ENCODE measurements around the gene CDH13. TPM values are rescaled to one million over a fixed set of nuclear protein-coding genes. Genes with fewer than 3 reads are reported as not detected.

Gene CDH13
- total and polyA plus RNA-seq, 2 donors (not counting 3 experiments of a cell fraction or from before 2014, with no cell fraction given): 96.6 to 124 TPM

- no peaks in the 10 kb centered on the region for H3K36me3 ChIP-seq (ENCODE audit: control insufficient read depth in 2 of 2, extremely low read depth in 1 of 2, insufficient read depth in 2 of 2, low read length in 2 of 2)
- no peaks in the 10 kb centered on the region for H3K79me2 ChIP-seq (ENCODE audit: control insufficient read depth, insufficient read depth, low read length)
- no peak overlapping the region for H2AFZ ChIP-seq (ENCODE audit: low read depth, low read length)
- no peak overlapping the region for H3K9ac ChIP-seq (replicated peaks; ENCODE audit: extremely low read depth, insufficient read depth, low read length)
- no peaks in the 10 kb centered on the region for H3K9me1 ChIP-seq (replicated peaks; ENCODE audit: control insufficient read depth, extremely low read depth, insufficient read depth, low read length)
- H3K27me3 ChIP-seq (ENCODE audit: control insufficient read depth in 2 of 2, insufficient read depth in 2 of 2, low read length in 2 of 2): no peaks in the 10 kb centered on the region
- no peak overlapping the region for H3K4me2 ChIP-seq (ENCODE audit: insufficient read depth, low read length)
- no peak for FAIRE-seq
- intact Hi-C loops (cut with micrococcal nuclease) (no loop called here), dilution Hi-C loops (cut with MboI; ENCODE audit: extremely low pct_ligation_motif_present, low sequenced_read_pairs) (no loop called here)
- ChIA-PET POLR2A (no interaction called here), CTCF (no interaction called here)
- DNase-seq (ENCODE audit: low read depth, low spot score): no peak
- H3K9me3 ChIP-seq (replicated peaks; ENCODE audit: control insufficient read depth, insufficient read depth, low read length): no peaks in the 10 kb centered on the region
- no peak for TF ChIP-seq JUN (IDR thresholded peaks at IDR 0.05; ENCODE audit: borderline replicate concordance, insufficient read depth, insufficient read length, low read depth)
- no peak for TF ChIP-seq FOS (IDR thresholded peaks at IDR 0.05; ENCODE audit: borderline replicate concordance, insufficient read depth, low read length)
- no peak for TF ChIP-seq CTCF (IDR thresholded peaks at IDR 0.05; ENCODE audit: extremely low read depth in 1 of 2, insufficient read depth in 1 of 2, low read depth in 1 of 2, low read length in 2 of 2)
- TF ChIP-seq POLR2AphosphoS5 (IDR thresholded peaks at IDR 0.05; ENCODE audit: insufficient read depth, low read depth, low read length): no peak
- no peak for TF ChIP-seq MAX (IDR thresholded peaks at IDR 0.05; ENCODE audit: insufficient read depth, insufficient read length)
- no peak for TF ChIP-seq EZH2 (IDR thresholded peaks at IDR 0.05; ENCODE audit: borderline replicate concordance, low read depth, low read length, severe bottlenecking)
- no peak for TF ChIP-seq GATA2 (IDR thresholded peaks at IDR 0.05; ENCODE audit: insufficient read depth, insufficient read length, low read depth, low read length)
- no peak for TF ChIP-seq MYC (IDR thresholded peaks at IDR 0.05; ENCODE audit: low read depth, low read length)
- TF ChIP-seq POLR2A (IDR thresholded peaks at IDR 0.05; ENCODE audit: low read depth, low read length): no peak
- H3K4me3 ChIP-seq (replicated peaks in 1 of 3; ENCODE audit: insufficient read depth in 1 of 3, low read depth in 1 of 3, low read length in 3 of 3): no peak overlapping the region
- no peak overlapping the region for H3K27ac ChIP-seq (ENCODE audit: insufficient read depth, low read depth, low read length)
- no peaks in the 10 kb centered on the region for H3K4me1 ChIP-seq (ENCODE audit: control insufficient read depth, extremely low read depth, insufficient read depth, low read length)
- no TSS peak for BruUV-seq (replicated peaks)
- H4K20me1 ChIP-seq (replicated peaks; ENCODE audit: control insufficient read depth, extremely low read depth, insufficient read depth, low read length): no peaks in the 10 kb centered on the region
Observed at GRCh38 chr16:83515395-83515794, 888.6 kb downstream of the CDH13 start.

All from endothelial cell of umbilical vein (primary cell).